Stimulated activated naive CD8-positive, alpha-beta T cell treated with anti-CD3 and anti-CD28 coated beads, Interleukin-15, Interleukin-2, amounts not matched to agents 100 U/mL and 50 U/mL, for 24 hours (primary cell): Measurements from ENCODE around the gene TIAM2.
"Not testable (repeated sequence)": the region's sequence is repeated elsewhere in the genome, so short reads cannot be mapped to it uniquely, and the experiment has no call there.

ENCODE experiments used
- ATAC-seq: fragments of 150-1000 bp; cut with Tn5 transposase; one replicate; pipeline ENCODE4 v1.10.0; 2021
- DNase-seq: peaks from one replicate; pipeline ENCODE4 v3.0.0; 2021

TIAM2 gene

GRCh38 chr6:154991207-154991606, 3.9 kb upstream of the TIAM2 start:
- ATAC-seq = no peak
- DNase-seq = no peak

- ATAC-seq (no peak), DNase-seq (no peak)
These were observed 2.1 kb upstream of the TIAM2 start for GRCh38 chr6:154993026-154993425.

GRCh38 chr6:154993710-154994109, 1.4 kb upstream of the TIAM2 start:
- ATAC-seq (no peak), DNase-seq (no peak)

GRCh38 chr6:154994836-154995253, 270 bp upstream of the TIAM2 start:
- DNase-seq (no peak), ATAC-seq (no peak)

- no peak for DNase-seq
- ATAC-seq = no peak
These were observed 988 bp downstream of the TIAM2 start for GRCh38 chr6:154996016-154996590.

GRCh38 chr6:154996841-154997311, 1.8 kb downstream of the TIAM2 start:
- ATAC-seq = no peak
- DNase-seq = no peak

GRCh38 chr6:154998855-154999254, 3.7 kb downstream of the TIAM2 start:
- DNase-seq = no peak
- ATAC-seq = no peak

GRCh38 chr6:155001482-155001881, 6.4 kb downstream of the TIAM2 start:
- DNase-seq (no peak), ATAC-seq (no peak)

- ATAC-seq (no peak), DNase-seq (no peak)
These were observed 6.8 kb downstream of the TIAM2 start for GRCh38 chr6:155001934-155002333.

- ATAC-seq (no peak), DNase-seq (no peak)
These were observed 8.4 kb downstream of the TIAM2 start for GRCh38 chr6:155003476-155003875.

GRCh38 chr6:155004017-155004416, 8.9 kb downstream of the TIAM2 start:
- ATAC-seq (no peak), DNase-seq (no peak)

GRCh38 chr6:155004576-155005372, 9.7 kb downstream of the TIAM2 start:
- ATAC-seq (no peak), DNase-seq (no peak)

GRCh38 chr6:155008625-155009024, 13.5 kb downstream of the TIAM2 start:
- DNase-seq (no peak), ATAC-seq (no peak)

GRCh38 chr6:155010940-155011339, 15.8 kb downstream of the TIAM2 start:
- ATAC-seq = no peak

GRCh38 chr6:155011809-155012291, 16.7 kb downstream of the TIAM2 start:
- ATAC-seq = no peak
- no peak for DNase-seq

More at GRCh38 chr6:155010940-155011339, 15.8 kb downstream of the TIAM2 start:
- no peak for DNase-seq

GRCh38 chr6:155013457-155013876, 18.4 kb downstream of the TIAM2 start:
- ATAC-seq = no peak

GRCh38 chr6:155014137-155014536, 19.0 kb downstream of the TIAM2 start:
- DNase-seq = no peak
- ATAC-seq = no peak

More at GRCh38 chr6:155013457-155013876, 18.4 kb downstream of the TIAM2 start:
- no peak for DNase-seq

GRCh38 chr6:155014670-155015300, 19.7 kb downstream of the TIAM2 start:
- no peak for DNase-seq

GRCh38 chr6:155018415-155018814, 23.3 kb downstream of the TIAM2 start:
- not testable (repeated sequence) for DNase-seq, ATAC-seq

More at GRCh38 chr6:155014670-155015300, 19.7 kb downstream of the TIAM2 start:
- ATAC-seq = no peak

GRCh38 chr6:155021680-155022079, 26.6 kb downstream of the TIAM2 start:
- no peak for ATAC-seq
- DNase-seq = no peak

- no peak for DNase-seq
- ATAC-seq = no peak
These were observed 27.6 kb downstream of the TIAM2 start for GRCh38 chr6:155022721-155023120.

- ATAC-seq (no peak), DNase-seq (no peak)
These were observed 28.6 kb downstream of the TIAM2 start for GRCh38 chr6:155023717-155024116.
